Hippocampal formation (tissue), 2 donors: ENCODE results near the gene LRRC75A.
A peak's percentile ranks its signal among the peaks of the same experiment; 100 is the strongest.

Experiments used
- DNase-seq, 2 donors: peaks; one replicate each; lab custom pipeline; 2025; lab: John Stamatoyannopoulos, UW

Gene LRRC75A

DNA sequence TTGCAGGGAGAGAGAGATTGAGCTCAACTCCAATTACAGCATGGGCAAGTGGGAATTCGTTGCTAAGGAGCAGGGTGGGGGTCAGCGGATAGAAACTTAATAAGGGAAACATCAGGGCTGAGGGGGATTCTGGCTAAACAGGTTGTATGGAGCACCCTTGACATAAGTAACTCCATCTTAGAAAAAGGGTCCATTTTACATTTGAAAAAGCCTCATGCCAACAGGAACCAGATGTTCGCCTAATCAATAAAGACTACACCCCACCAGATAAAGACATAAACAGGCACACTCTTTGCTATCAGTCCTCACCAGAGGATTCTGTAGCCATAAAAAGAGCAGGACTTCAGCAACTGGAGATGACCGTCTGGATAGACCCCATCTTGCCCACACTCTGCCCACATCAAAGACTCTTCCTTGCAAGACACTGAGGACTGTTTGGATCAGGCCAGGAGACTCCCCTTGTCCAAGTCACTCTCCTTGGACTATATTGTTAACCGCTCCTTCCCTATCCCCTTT lies 1.6 kb upstream of the LRRC75A start:
- DNase-seq = no peak

DNA sequence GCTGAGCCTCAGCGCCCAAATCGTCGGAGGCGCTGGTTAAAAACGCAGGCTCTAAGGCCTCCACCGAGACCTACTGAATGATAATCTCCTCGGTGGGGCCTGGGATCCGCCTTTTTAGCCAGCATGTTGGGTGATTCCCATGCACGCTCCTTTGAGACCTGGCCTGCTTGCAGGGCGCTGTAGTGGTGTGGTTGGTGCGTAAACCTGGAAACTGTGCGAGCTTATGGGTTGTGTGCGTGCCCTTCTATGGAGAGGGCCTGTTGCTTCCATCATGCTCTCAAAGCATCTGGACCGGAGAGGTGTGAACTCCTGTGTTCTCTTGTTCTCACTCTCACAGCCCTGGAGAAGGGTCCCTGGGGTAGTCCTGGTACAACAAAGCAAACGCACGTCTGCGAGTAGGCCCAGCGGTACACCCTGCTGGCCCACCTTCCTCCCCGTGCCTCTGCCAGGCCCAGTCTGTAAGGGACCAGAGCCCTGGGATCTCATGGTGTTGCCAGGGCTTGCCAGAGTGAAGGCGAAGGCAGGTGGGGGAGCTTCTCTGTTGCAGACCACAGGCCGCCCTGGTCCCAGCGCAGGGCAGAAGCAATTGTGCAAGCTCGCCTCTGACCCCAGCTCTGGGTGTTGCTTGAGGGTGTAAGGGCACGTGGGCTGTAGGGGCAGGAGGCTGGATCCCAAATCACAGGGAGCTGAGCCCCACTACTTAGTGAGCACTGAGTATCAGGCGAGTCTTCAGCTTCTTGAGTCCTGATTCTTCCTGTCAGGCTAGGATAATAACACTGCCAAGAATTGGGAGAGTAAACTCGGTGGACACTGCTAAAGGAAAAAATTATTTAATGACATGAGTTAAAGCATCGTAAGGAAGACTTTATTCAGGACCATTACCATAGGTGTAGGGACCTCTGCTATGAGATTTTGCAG lies 879 bp upstream of the LRRC75A start:
- no peak for DNase-seq

GRCh38 chr17:16491131-16491702 lies 776 bp downstream of the LRRC75A start:
- no peak for DNase-seq

DNA sequence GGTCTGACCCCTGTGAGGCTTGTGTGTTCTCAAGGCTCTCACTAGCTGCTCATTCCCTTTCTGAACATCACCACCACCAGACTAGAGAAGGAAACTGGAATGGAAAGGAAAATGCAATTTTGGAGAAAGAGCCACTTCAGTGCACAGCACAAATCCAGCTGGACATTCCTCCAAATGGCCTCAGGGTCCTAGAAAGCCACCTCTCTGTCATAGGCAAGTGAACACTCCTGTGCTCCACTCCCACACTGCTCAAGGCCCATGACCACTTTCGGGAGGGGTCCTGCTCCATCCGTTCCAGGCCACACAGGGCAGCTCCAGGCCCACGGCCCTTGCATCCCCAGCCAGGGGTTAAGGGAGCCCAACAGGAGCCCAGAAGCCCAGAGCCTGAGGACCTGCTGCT lies 2.6 kb downstream of the LRRC75A start:
- DNase-seq = no peak

GRCh38 chr17:16488968-16489337 lies 3.0 kb downstream of the LRRC75A start:
- no peak for DNase-seq

DNA sequence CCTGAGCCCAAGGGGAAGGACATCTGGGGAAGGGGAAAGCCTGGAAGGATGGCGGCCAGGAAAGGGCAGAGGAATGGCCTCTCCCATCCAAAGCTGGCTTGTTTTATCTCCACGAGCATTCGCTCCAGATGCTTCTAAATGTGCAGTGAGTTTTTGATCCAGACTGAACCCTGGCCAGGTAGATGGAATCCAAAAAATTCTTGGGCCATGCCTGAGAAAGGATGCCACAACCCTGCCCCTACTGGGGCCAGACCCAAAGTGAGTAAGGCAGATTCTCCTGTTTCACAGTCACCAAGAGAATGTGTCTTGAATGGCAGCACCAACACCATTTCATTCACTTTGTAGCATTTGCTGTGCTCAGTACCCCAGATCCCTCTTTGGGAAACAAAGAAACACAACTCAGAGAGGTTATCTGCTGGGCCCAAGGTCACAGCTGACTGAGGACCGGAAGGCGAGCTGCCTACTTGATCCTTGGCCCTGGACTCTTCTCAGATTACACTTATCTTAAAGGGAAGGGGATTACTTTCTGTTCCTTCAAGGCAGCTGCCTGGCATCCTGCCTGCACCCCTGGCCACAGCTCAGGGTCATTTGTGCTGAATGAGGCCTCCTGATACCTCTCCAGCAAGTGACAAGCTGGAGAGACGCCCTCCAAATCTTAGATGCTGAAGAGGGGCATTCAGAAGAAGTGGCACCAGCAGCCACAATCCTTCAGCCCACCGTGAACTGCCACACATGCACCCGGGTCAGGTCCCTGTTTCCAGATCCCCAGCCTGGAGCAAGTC lies 3.6 kb downstream of the LRRC75A start:
- no peak for DNase-seq

GRCh38 chr17:16486373-16487250 lies 5.4 kb downstream of the LRRC75A start:
- DNase-seq = peak in 1 of 2 donors; percentile 40

GRCh38 chr17:16484445-16485175 lies 7.4 kb downstream of the LRRC75A start:
- DNase-seq = peak in 1 of 2 donors; percentile 30

DNA sequence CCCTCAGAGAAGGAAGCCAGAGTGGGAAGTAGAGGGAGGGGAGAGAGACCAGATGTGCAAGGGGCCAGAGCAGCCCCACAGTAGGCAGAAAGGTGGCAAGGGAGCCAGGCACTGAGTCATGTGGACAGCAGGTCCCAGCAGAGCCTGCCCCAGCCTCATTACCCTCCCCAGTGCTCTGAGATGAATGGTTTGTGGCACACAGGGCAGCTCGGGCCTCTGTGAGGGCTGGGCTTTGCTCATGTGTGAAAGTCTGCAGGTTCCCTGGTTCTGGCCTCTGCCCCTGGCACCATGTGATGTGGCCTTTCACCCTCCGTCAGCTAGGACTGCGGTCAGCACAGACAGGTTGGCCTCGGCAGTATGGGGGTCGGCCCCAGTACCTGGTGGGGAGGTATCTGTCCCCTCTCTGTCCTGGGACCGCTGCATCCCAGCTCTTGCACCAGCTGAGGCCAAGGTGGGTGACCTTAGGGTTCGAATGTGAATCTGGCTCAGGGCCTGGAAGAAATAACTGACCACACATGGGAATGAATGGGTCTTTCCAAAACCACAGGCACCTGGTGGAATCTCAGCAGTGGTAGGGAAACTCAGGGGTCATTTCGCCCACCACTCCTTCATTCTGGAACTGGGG lies 8.9 kb downstream of the LRRC75A start:
- DNase-seq = no peak

- no peak for DNase-seq
Measured at GRCh38 chr17:16482253-16482652, 9.7 kb downstream of the LRRC75A start.

- no peak for DNase-seq
Measured at GRCh38 chr17:16480995-16481394, 11.0 kb downstream of the LRRC75A start.

DNA sequence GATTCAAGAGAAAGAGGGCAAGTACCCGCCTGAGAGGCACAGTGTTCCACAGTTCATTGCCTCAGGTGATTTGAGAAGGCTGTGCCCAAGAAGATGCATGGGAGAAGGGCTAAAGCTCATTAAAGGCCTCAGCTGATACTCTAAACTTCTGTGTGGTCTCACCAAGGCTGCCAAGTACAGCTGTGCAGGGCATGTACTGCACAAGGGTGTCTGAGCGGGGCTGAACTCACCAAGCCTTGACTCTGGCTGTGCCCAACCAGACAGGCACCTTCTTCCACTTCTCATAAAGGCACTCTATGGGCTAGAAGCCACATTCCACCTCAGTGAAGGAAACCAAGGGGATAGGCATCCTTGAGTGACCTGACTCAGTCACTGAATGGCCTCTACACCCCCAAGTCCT lies 12.7 kb downstream of the LRRC75A start:
- no peak for DNase-seq

DNA sequence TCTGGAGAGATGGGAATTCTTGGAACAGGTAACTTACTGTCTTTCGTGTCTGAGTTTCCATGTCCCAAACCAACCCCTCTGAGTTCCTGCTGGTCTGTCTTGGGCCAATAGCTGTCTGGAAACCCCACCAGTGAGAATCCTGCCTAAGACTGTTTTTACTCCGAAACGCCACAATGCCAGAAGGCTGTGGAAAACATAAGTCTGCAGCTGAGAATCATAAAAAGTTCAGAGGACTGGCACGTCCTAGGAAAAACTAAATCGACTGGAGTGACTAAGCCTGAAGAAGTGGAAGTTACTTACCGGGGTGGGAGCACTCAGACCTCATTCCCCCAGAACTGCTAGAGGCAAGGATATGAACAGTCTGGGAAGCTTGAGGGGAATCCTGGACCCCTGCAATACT lies 13.3 kb downstream of the LRRC75A start:
- no peak for DNase-seq

DNA sequence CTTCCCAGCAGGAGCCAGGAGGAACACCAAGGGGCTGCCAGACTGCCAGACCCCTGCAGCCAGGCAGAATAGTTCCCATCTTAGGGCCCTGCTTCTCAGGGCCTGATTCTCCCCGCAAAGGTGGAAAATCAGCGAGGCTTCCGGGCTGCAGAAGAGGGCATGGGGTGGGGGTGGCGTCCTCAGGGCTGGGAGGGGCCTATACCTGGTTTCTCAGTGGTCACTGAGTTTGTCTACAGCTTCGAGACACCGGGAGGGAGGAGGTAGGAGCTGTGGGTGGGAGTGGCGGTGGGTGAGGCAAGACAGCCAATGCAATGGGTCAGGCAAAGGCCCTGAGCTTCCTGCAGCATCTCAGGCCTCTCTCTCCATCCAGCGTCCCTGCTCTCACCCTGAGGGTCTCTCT lies 14.3 kb downstream of the LRRC75A start:
- no peak for DNase-seq

GRCh38 chr17:16477255-16477654 lies 14.7 kb downstream of the LRRC75A start:
- DNase-seq = no peak

- no peak for DNase-seq
Measured at GRCh38 chr17:16475179-16475704, 16.8 kb downstream of the LRRC75A start.

- DNase-seq = no peak
Measured at GRCh38 chr17:16474012-16474725, 17.8 kb downstream of the LRRC75A start.

- no peak for DNase-seq
Measured at GRCh38 chr17:16473044-16474011, 18.7 kb downstream of the LRRC75A start.
